Muscle of leg (tissue), 11 donors: ENCODE results near the gene BNIP3. TPM values are rescaled to one million over a fixed set of nuclear protein-coding genes. Genes with fewer than 3 reads are reported as not detected.

Experiments used
- DNase-seq: peaks from one replicate; pipeline ENCODE4 v3.0.0; 2013
- H3K27ac ChIP-seq: one replicate; pipeline ENCODE4 v1.5.1; 2013; ENCODE audit warnings: mild to moderate bottlenecking, low read length, control low read depth
- H3K27me3 ChIP-seq: one replicate; pipeline ENCODE4 v1.6.1; 2013; ENCODE audit warnings: low read length; ENCODE audit not compliant: control insufficient read depth, insufficient read depth
- H3K36me3 ChIP-seq: one replicate; pipeline ENCODE4 v1.6.1; 2013; ENCODE audit warnings: low read length; ENCODE audit not compliant: control insufficient read depth, insufficient read depth
- H3K4me1 ChIP-seq: one replicate; pipeline ENCODE4 v1.6.1; 2013; ENCODE audit warnings: low read length; ENCODE audit not compliant: control insufficient read depth, insufficient read depth
- H3K4me3 ChIP-seq: one replicate; pipeline ENCODE4 v1.5.1; 2013; ENCODE audit warnings: low read length, control low read depth
- H3K9me3 ChIP-seq: replicated peaks from 2 replicates; pipeline ENCODE4 v1.6.1; 2013; ENCODE audit warnings: low read depth, low read length; ENCODE audit not compliant: control insufficient read depth
- WGBS: methylation state at CpG from one replicate; pipeline ENCODE4 v1.1.5; 2013; ENCODE audit warnings: missing lambda C conversion rate; ENCODE audit not compliant: insufficient coverage; 5-methylcytosine and 5-hydroxymethylcytosine counted together
- polyA plus RNA-seq, 8 donors: library from polyadenylated mRNA; unstranded; fragments of 120-200 nt; gene quantifications; one replicate each; pipeline versions ENCODE4 v1.2.1 to v1.2.3, GENCODE V29; 2013; ENCODE audit warnings: inconsistent platforms in 1 of 8, low replicate concordance in 1 of 8; ENCODE audit not compliant: insufficient read length in 8 of 8, insufficient read depth in 1 of 8
- total RNA-seq: library from RNA; stranded (reverse); fragments of 120-200 nt; gene quantifications from one replicate; pipeline ENCODE4 v1.2.4, GENCODE V29; 2013

BNIP3 gene
- total and polyA plus RNA-seq, 9 donors, result 34.6 to 44.6 (median 40.0) TPM

DNA sequence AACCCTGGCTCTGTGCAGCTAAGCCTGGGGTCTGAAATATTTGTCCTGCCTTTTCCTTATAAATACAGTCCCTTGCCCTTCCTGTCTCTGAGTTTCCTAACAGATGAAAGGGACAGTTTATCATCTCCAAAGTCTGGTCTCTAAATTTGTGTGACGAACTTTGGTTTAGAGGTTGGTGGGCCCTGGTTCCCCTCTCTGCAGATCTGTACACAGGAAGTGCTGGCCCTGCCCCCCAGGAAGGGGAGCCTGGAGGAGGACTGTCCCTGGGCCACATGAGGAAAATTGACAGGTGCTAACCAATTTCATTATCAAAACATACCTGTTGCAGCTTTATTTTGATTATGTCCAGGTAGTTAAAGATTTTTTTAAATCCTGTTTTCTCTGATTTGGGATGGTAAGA lies 46.5 kb downstream of the BNIP3 start:
- Histone ChIP-seq H3K4me3 (no peak overlapping the region), H3K9me3 (no peaks in the 10 kb centered on the region), H3K36me3 (peaks cover 34% of the 10 kb centered on the region), H3K27me3 (no peaks in the 10 kb centered on the region), H3K27ac (no peak overlapping the region), H3K4me1 (peaks cover 12% of the 10 kb centered on the region)
- WGBS, result no CpG with 5 or more reads among the region's 1 CpG
- DNase-seq, result no peak

GRCh38 chr10:131934769-131935168 lies 47.0 kb downstream of the BNIP3 start:
- no peak for DNase-seq
- H3K27me3 ChIP-seq, result no peaks in the 10 kb centered on the region
- H3K4me3 ChIP-seq, result no peak overlapping the region
- no peaks in the 10 kb centered on the region for H3K9me3 ChIP-seq
- no peak overlapping the region for H3K27ac ChIP-seq
- 74% methylated on average over 7 of the region's 8 CpGs for WGBS
- H3K36me3 ChIP-seq, result peaks cover 34% of the 10 kb centered on the region
- H3K4me1 ChIP-seq, result peaks cover 12% of the 10 kb centered on the region

DNA sequence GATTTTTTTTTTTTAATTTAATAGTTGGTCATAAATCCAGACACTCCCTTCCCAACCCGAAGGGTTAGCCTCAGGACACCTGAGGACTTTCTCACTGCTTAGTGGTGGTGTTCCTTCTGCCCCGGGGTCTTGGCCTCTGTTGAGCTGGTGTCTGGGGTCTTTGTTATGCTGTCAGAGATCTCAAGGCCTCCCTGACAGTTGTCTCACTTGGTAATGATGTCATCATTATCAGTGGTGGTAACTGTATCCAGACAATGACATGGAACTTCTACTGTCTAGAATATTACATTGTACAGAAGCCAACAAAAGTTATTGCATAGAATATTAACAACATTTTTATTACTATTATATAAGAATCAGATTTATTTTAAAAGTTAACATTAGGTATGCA lies 48.0 kb downstream of the BNIP3 start:
- no peaks in the 10 kb centered on the region for H3K27me3 ChIP-seq
- peaks cover 17% of the 10 kb centered on the region for H3K4me1 ChIP-seq
- WGBS, result no CpG with 5 or more reads among the region's 2 CpGs
- no peak for DNase-seq
- no peak overlapping the region for H3K4me3 ChIP-seq
- H3K9me3 ChIP-seq, result no peaks in the 10 kb centered on the region
- no peak overlapping the region for H3K27ac ChIP-seq
- peaks cover 32% of the 10 kb centered on the region for H3K36me3 ChIP-seq

GRCh38 chr10:131933016-131933695 lies 48.6 kb downstream of the BNIP3 start:
- Histone ChIP-seq H3K27ac (no peak overlapping the region), H3K4me3 (no peak overlapping the region), H3K9me3 (no peaks in the 10 kb centered on the region), H3K36me3 (peaks cover 27% of the 10 kb centered on the region), H3K27me3 (no peaks in the 10 kb centered on the region), H3K4me1 (peaks cover 21% of the 10 kb centered on the region)
- no peak for DNase-seq
- WGBS, result 90% methylated on average over 4 of the region's 18 CpGs

DNA sequence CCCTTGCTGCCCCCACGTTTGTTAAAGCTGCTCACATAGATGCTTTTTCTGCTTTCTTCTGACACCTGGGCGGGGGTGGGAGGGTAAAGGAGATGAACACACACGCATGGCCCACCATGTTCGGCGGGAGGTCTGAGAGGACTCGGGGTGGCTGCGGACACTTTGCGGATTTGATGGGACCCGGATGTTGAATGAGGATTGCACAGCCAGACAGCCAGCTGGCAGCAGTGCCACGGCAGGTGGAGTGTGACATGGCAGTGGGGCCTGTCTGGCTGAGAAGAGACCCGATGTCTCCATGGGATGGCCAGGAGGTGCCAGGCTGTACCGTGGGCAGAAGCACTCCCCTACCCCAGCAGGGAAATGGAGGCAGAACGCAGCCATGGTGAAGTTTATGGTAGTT lies 49.7 kb downstream of the BNIP3 start:
- H3K4me3 ChIP-seq, result no peak overlapping the region
- H3K36me3 ChIP-seq, result peaks cover 19% of the 10 kb centered on the region
- peaks cover 22% of the 10 kb centered on the region for H3K4me1 ChIP-seq
- no peak overlapping the region for H3K27ac ChIP-seq
- no peak for DNase-seq
- 79% methylated on average over 10 of the region's 13 CpGs for WGBS
- H3K9me3 ChIP-seq, result no peaks in the 10 kb centered on the region
- H3K27me3 ChIP-seq, result no peaks in the 10 kb centered on the region

DNA sequence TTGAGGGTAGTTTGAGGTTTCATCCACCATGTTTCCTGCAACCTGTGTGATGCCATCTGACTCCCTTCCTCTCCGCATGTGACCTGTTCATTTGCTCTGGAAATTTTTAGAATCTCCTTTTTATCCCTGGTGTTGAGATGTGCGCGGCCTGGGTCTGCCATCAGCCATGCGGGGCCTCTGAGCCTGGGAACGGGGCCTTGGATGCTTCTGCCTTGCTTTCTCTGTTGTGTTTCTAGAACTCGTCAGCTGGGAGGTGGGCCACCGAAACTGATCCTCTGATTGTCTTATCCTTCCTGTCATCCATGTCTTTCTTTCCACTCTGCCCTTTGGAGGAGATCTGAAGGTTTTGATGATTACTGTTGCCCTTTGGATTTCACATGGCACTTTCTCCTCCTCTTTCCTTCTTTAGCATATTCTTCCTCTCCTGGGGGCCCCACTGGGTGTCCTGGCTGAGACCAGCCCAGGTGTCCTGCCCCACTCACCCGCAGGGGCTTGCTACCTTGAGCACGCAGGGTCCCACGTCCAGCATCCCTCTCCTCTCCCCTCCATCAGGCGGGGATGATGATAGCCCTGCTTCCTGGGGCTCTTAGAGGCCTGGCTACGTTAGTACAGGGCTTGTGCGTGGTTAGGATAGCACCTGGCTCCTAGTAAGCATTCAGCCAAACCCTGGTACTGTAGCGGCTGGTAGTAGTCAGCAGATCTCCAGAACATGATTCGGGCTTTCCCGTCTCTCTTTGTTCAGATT lies 51.0 kb downstream of the BNIP3 start:
- WGBS, result 96% methylated on average over 4 of the region's 16 CpGs
- Histone ChIP-seq H3K36me3 (peaks cover 13% of the 10 kb centered on the region), H3K27me3 (no peaks in the 10 kb centered on the region), H3K4me1 (peaks cover 22% of the 10 kb centered on the region), H3K4me3 (no peak overlapping the region), H3K9me3 (peaks cover 7% of the 10 kb centered on the region), H3K27ac (no peak overlapping the region)
- DNase-seq, result no peak

DNA sequence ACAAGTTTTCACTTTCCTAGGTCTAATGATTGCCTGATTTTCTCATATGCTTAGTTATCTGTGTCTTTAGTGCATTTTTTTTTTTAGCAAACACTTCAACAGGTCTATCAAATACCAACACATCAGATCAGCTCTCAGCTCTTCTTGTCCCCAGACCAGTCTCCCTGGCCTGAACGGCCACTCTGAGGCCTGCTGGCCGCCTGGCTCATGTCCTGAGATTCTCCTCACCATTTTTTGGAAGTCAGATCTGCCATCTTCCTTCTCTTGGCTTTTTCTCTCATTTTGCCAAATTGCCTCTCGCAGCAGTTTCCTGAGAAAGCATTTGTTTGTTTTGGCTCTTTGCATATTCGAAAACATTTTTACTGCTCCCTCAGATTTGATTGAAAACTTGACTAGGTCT lies 51.6 kb downstream of the BNIP3 start:
- peaks cover 11% of the 10 kb centered on the region for H3K9me3 ChIP-seq
- no peaks in the 10 kb centered on the region for H3K27me3 ChIP-seq
- peaks cover 22% of the 10 kb centered on the region for H3K4me1 ChIP-seq
- DNase-seq, result no peak
- no peak overlapping the region for H3K4me3 ChIP-seq
- H3K27ac ChIP-seq, result no peak overlapping the region
- WGBS, result 80% methylated on average over 2 of the region's 4 CpGs
- H3K36me3 ChIP-seq, result peaks cover 13% of the 10 kb centered on the region

DNA sequence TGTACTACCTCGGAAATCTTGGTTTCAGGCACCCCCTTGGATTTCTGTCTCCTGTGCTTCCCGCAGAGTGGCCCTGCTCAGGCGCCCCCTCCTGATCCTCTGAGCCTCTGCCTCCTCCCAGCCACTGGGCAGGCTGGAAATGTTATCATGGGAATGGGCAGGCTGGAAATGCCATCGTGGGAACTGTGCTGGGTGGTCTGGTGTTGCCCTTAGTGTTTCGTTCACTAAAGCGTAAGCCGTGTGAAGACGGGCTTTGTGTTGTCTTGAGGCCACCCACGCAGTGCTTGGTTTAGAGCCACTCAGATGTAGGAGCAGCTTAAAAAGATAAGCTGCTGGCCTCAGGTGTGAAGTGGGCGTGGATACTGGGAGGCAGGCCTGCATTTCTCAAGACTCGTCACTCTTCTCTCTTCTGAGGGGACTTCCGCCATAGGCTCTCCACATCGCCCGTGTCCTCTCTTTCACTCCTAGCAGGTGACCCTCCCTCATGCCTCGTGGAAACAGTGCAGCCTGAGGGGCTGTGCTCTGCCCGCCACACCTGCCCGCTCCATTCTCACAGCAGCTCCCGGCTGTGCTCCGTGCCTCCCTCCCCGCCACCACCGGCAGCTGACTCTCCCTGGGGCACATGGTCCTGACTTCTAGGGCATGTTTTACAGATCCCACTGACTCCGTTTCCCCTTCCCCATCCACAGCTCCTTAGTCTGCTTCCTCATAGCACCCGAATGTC lies 52.4 kb downstream of the BNIP3 start:
- H3K4me3 ChIP-seq, result no peak overlapping the region
- H3K27ac ChIP-seq, result no peak overlapping the region
- H3K9me3 ChIP-seq, result peaks cover 16% of the 10 kb centered on the region
- DNase-seq, result no peak
- peaks cover 22% of the 10 kb centered on the region for H3K4me1 ChIP-seq
- 82% methylated on average over 21 of the region's 23 CpGs for WGBS
- no peaks in the 10 kb centered on the region for H3K27me3 ChIP-seq
- peaks cover 6% of the 10 kb centered on the region for H3K36me3 ChIP-seq

DNA sequence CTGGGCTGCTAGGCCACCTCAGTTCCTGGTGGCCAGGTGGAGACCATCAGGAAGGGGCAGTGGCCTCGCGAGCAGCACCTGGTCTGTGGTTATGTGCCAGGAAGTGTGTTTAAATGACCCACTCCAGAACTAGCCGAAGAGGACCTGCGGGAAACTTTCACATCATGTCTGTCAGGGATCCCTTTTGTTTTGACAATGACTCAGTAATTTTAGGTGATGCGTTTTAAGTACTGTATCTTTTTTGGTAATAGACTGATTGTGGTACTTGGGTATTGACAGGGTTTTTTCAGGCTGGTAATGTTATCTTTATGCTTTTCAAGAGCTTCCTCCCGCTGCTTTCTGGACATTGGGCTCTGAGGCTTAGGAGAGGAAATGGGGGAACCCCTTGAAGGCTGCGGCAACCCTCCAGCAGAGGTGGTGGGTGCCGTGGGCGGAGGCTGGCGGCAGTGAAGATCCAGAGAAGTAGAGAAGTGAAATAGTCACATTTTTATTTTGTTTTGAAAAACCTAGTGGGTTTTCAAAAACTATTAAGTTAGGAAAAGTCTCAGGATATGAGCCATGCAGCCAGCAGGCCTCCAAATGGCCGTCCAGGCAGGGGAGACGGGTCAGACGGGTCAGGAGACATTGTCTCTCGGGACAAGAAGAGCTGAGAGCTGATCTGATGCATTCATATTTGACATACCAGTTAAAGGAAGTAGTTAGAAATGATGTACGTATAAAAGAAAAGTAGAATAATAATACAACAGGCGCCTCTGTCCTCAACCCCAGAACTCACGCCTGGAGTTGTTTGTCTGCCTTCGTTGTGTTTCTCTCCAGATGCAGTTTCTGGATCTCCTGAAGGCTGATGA lies 53.3 kb downstream of the BNIP3 start:
- peaks cover 22% of the 10 kb centered on the region for H3K4me1 ChIP-seq
- H3K27ac ChIP-seq, result peak overlapping the region; percentile 13
- DNase-seq, result peak; percentile 9
- H3K4me3 ChIP-seq, result no peak overlapping the region
- H3K36me3 ChIP-seq, result peaks cover 4% of the 10 kb centered on the region
- H3K9me3 ChIP-seq, result peaks cover 16% of the 10 kb centered on the region
- WGBS, result 64% methylated on average over 11 of the region's 18 CpGs
- H3K27me3 ChIP-seq, result no peaks in the 10 kb centered on the region
